Ishikawa (cell line): ENCODE data around the gene SORCS3.

ENCODE experiments used
- CEBPB ChIP-seq: IDR thresholded peaks from 2 replicates; pipeline ENCODE4 v1.6.1; 2012
- EP300 ChIP-seq: IDR thresholded peaks from 2 replicates; pipeline ENCODE4 v1.6.1; 2012; ENCODE audit warnings: borderline replicate concordance
- TAF1 ChIP-seq: IDR thresholded peaks from 2 replicates; pipeline ENCODE4 v1.6.1; 2012; ENCODE audit warnings: low read depth, mild to moderate bottlenecking
- TCF12 ChIP-seq: IDR thresholded peaks from 2 replicates; pipeline ENCODE4 v1.6.1; 2012; ENCODE audit warnings: low read depth
- YY1 ChIP-seq: IDR thresholded peaks from 2 replicates; pipeline ENCODE4 v1.6.1; 2012; ENCODE audit warnings: low read depth

- TF ChIP-seq CEBPB, result no peak
- TF ChIP-seq TCF12, result no peak
- no peak for TF ChIP-seq YY1
- no peak for TF ChIP-seq TAF1
- no peak for TF ChIP-seq EP300
Observed at GRCh38 chr10:104925232-104925851, 284.3 kb downstream of the SORCS3 start.
